Hair follicular keratinocyte (primary cell): ENCODE results near the gene SLC10A7. TPM values are rescaled to one million over a fixed set of nuclear protein-coding genes. Genes with fewer than 3 reads are reported as not detected.

ENCODE experiments used
- total RNA-seq: library from RNA; depleted of rRNA; stranded (reverse); fragments of >200 nt; gene quantifications from 2 replicates; pipeline ENCODE4 v1.2.3, GENCODE V29; 2015

SLC10A7 gene
- total RNA-seq, result 8.8 and 12.1 TPM in 2 replicates

GRCh38 chr4:146521541-146522097 lies at the start of gene SLC10A7:
TSS of gene SLC10A7 (minus strand) at chr4:146521940. CDS start at chr4:146521717, 223 bp downstream.

GRCh38 chr4:146214238-146214637 lies 307.5 kb downstream of the SLC10A7 start, which contains the start of gene REELD1:
TSS of gene REELD1 (plus strand) at chr4:146214538. CDS start at chr4:146216953, 2,415 bp downstream.

Other genes starting within 250 kb of the SLC10A7 start
- gene POU4F2, start 117.0 kb upstream of the SLC10A7 start, total RNA-seq, result not detected in 2 replicates